Measurements from ENCODE around the gene LPP. TPM values are rescaled to one million over a fixed set of nuclear protein-coding genes. Genes with fewer than 3 reads are reported as not detected.

LPP gene
- total RNA-seq, 4 donors from 2014 or later: 141 to 248 (median 185) TPM

GRCh38 chr3:188152660-188153436 is 1.1 kb upstream of the LPP start:
- TF ChIP-seq CTCF (IDR thresholded peaks at IDR 0.05; ENCODE audit: low read depth): no peak

- no peak for TF ChIP-seq CTCF (IDR thresholded peaks at IDR 0.05; ENCODE audit: low read depth)
Observed at GRCh38 chr3:188153437-188154013, 432 bp upstream of the LPP start.

GRCh38 chr3:188154809-188155574 is 1.0 kb downstream of the LPP start:
- TF ChIP-seq CTCF (IDR thresholded peaks at IDR 0.05; ENCODE audit: low read depth): no peak

- TF ChIP-seq CTCF (IDR thresholded peaks at IDR 0.05; ENCODE audit: low read depth): no peak
Observed at GRCh38 chr3:188156056-188156455, 2.1 kb downstream of the LPP start.

- no peak for TF ChIP-seq CTCF (IDR thresholded peaks at IDR 0.05; ENCODE audit: low read depth)
Observed at GRCh38 chr3:188157407-188157806, 3.5 kb downstream of the LPP start.

- no peak for TF ChIP-seq CTCF (IDR thresholded peaks at IDR 0.05; ENCODE audit: low read depth)
Observed at GRCh38 chr3:188157971-188158370, 4.0 kb downstream of the LPP start.

GRCh38 chr3:188158731-188159310 is 4.9 kb downstream of the LPP start:
- TF ChIP-seq CTCF (IDR thresholded peaks at IDR 0.05; ENCODE audit: low read depth): no peak
